Measurements from ENCODE around the gene XRN2. TPM values are rescaled to one million over a fixed set of nuclear protein-coding genes. Genes with fewer than 3 reads are reported as not detected.
A peak's percentile ranks its signal among the peaks of the same experiment; 100 is the strongest.

The XRN2 gene
- total RNA-seq, 1 donor from 2014 or later, result 46.1 TPM

- H3K27me3 Mint-ChIP-seq (ENCODE audit: low read depth), result peaks cover 13% of the 10 kb centered on the region
- peaks cover 22% of the 10 kb centered on the region for H3K4me1 Mint-ChIP-seq (ENCODE audit: low read depth)
- H3K27ac Mint-ChIP-seq (ENCODE audit: unreplicated experiment), result no peak overlapping the region
- H3K9me3 Mint-ChIP-seq (ENCODE audit: low read depth), result no peaks in the 10 kb centered on the region
- TF ChIP-seq, protein P1, sequence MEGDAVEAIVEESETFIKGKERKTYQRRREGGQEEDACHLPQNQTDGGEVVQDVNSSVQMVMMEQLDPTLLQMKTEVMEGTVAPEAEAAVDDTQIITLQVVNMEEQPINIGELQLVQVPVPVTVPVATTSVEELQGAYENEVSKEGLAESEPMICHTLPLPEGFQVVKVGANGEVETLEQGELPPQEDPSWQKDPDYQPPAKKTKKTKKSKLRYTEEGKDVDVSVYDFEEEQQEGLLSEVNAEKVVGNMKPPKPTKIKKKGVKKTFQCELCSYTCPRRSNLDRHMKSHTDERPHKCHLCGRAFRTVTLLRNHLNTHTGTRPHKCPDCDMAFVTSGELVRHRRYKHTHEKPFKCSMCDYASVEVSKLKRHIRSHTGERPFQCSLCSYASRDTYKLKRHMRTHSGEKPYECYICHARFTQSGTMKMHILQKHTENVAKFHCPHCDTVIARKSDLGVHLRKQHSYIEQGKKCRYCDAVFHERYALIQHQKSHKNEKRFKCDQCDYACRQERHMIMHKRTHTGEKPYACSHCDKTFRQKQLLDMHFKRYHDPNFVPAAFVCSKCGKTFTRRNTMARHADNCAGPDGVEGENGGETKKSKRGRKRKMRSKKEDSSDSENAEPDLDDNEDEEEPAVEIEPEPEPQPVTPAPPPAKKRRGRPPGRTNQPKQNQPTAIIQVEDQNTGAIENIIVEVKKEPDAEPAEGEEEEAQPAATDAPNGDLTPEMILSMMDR (IDR thresholded peaks at IDR 0.05), result no peak
- DNase-seq (ENCODE audit: low spot score), result no peak
- H3K36me3 Mint-ChIP-seq (ENCODE audit: low read depth), result no peaks in the 10 kb centered on the region
- no peak overlapping the region for H3K4me3 Mint-ChIP-seq (ENCODE audit: unreplicated experiment)
Measured at GRCh38 chr20:21433329-21433890, 130.3 kb downstream of the XRN2 start.

DNA sequence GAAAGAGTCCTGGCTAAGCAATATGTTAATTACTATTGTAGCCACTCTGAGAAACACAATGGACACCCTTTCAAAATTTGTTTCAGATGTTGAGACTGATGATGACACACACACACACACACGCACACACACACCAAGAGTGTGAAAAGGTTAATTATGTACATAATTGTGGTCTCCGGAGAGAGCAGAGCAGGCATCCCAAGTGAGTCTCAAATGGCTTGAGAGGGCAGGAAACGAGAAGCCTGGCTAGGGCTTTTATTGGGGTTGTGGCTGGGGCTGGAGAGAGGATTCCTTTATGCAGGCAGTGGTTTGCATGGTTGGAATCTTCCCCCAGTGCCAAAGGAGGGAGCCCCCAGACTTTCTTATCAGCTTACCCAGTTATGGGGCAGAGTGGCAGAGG, 132.4 kb downstream of the XRN2 start:
- TF ChIP-seq, protein P1 (IDR thresholded peaks at IDR 0.05), result no peak
- Mint-ChIP-seq H3K9me3 (ENCODE audit: low read depth) (no peaks in the 10 kb centered on the region), H3K4me3 (ENCODE audit: unreplicated experiment) (no peak overlapping the region), H3K27me3 (ENCODE audit: low read depth) (peaks cover 8% of the 10 kb centered on the region), H3K27ac (ENCODE audit: unreplicated experiment) (peak overlapping the region; percentile 51), H3K4me1 (ENCODE audit: low read depth) (peaks cover 22% of the 10 kb centered on the region), H3K36me3 (ENCODE audit: low read depth) (no peaks in the 10 kb centered on the region)
- DNase-seq (ENCODE audit: low spot score), result no peak

GRCh38 chr20:21436205-21436604, 133.1 kb downstream of the XRN2 start:
- no peaks in the 10 kb centered on the region for H3K36me3 Mint-ChIP-seq (ENCODE audit: low read depth)

GRCh38 chr20:21437248-21437647, 134.1 kb downstream of the XRN2 start:
- Mint-ChIP-seq H3K9me3 (ENCODE audit: low read depth) (no peaks in the 10 kb centered on the region), H3K27ac (ENCODE audit: unreplicated experiment) (peak overlapping the region; percentile 83), H3K4me1 (ENCODE audit: low read depth) (peaks cover 22% of the 10 kb centered on the region), H3K36me3 (ENCODE audit: low read depth) (no peaks in the 10 kb centered on the region), H3K27me3 (ENCODE audit: low read depth) (peaks cover 12% of the 10 kb centered on the region), H3K4me3 (ENCODE audit: unreplicated experiment) (peak overlapping the region; percentile 4)
- TF ChIP-seq, protein P1 (IDR thresholded peaks at IDR 0.05), result no peak
- no peak for DNase-seq (ENCODE audit: low spot score)

More at GRCh38 chr20:21436205-21436604, 133.1 kb downstream of the XRN2 start:
- Mint-ChIP-seq H3K4me1 (ENCODE audit: low read depth) (peaks cover 22% of the 10 kb centered on the region), H3K27me3 (ENCODE audit: low read depth) (peaks cover 8% of the 10 kb centered on the region), H3K9me3 (ENCODE audit: low read depth) (no peaks in the 10 kb centered on the region), H3K27ac (ENCODE audit: unreplicated experiment) (peak overlapping the region; percentile 83), H3K4me3 (ENCODE audit: unreplicated experiment) (no peak overlapping the region)
- TF ChIP-seq, protein P1 (IDR thresholded peaks at IDR 0.05), result no peak
- no peak for DNase-seq (ENCODE audit: low spot score)

DNA sequence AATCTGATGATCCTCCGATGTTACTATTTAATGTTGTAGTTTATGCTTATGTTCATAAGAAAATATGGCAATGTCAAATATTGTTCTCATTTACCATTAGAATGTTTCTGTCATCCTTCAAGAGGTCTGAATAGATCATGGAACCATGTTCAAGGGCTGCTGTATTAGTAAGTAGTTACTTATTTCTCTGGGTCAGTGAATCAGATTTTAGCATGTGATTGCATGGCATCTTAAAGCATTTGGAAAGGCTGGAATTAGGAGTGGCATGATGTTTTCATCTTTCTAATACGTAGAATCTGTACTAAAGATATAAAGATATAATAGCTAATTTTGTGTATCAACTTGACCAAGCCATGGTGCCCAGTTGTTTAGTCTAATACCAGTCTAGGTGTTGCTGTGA, 134.7 kb downstream of the XRN2 start:
- DNase-seq (ENCODE audit: low spot score), result no peak
- no peaks in the 10 kb centered on the region for H3K36me3 Mint-ChIP-seq (ENCODE audit: low read depth)
- peaks cover 14% of the 10 kb centered on the region for H3K27me3 Mint-ChIP-seq (ENCODE audit: low read depth)
- H3K4me3 Mint-ChIP-seq (ENCODE audit: unreplicated experiment), result no peak overlapping the region
- no peaks in the 10 kb centered on the region for H3K9me3 Mint-ChIP-seq (ENCODE audit: low read depth)
- H3K4me1 Mint-ChIP-seq (ENCODE audit: low read depth), result peaks cover 22% of the 10 kb centered on the region
- TF ChIP-seq, protein P1 (IDR thresholded peaks at IDR 0.05), result no peak
- H3K27ac Mint-ChIP-seq (ENCODE audit: unreplicated experiment), result no peak overlapping the region

Other genes starting within 250 kb of the XRN2 start
- not detected in 3 replicates for gene LINC00237, start 197.0 kb upstream of the XRN2 start, total RNA-seq
- 12.2 to 15.4 TPM (median 13.8 TPM) in 3 replicates for gene KIZ, start 177.2 kb upstream of the XRN2 start, total RNA-seq
- gene NKX2-4, start 94.2 kb downstream of the XRN2 start, total RNA-seq, result not detected in 3 replicates
- gene NKX2-2, start 210.7 kb downstream of the XRN2 start, total RNA-seq, result not detected in 3 replicates

Data from chondrocyte (in vitro differentiated cells).